Activated T-helper 1 cell treated with anti-CD3 and anti-CD28 coated beads, Interleukin-2, amount 50 U/mL, for 16 hours (primary cell): ENCODE measurements around the gene TTC31.
"Not testable (repeated sequence)": the region's sequence is repeated elsewhere in the genome, so short reads cannot be mapped to it uniquely, and the experiment has no call there.

Experiments used
- DNase-seq, 2 donors: peaks; one replicate each; pipeline ENCODE4 v3.0.0-alpha.2; 2020; ENCODE audit warnings: low read depth in 1 of 2, low spot score in 1 of 2

Gene TTC31

GRCh38 chr2:74457129-74457548 lies 25.7 kb upstream of the TTC31 start:
- DNase-seq, result no peak

GRCh38 chr2:74457549-74458131 lies 25.2 kb upstream of the TTC31 start:
- peak; percentile 61 to 71 for DNase-seq

- peak; percentile 96 to 97 for DNase-seq
Measured at GRCh38 chr2:74458132-74458937, 24.5 kb upstream of the TTC31 start, which contains the start of gene WBP1. TSS of gene WBP1 (plus strand) at chr2:74458438. CDS start at chr2:74458603, 165 bp downstream.

- DNase-seq, result no peak
Measured at GRCh38 chr2:74458938-74459363, 23.9 kb upstream of the TTC31 start.

GRCh38 chr2:74459503-74460118 lies 23.3 kb upstream of the TTC31 start:
- DNase-seq, result not testable (repeated sequence)

- not testable (repeated sequence) for DNase-seq
Measured at GRCh38 chr2:74460187-74460586, 22.7 kb upstream of the TTC31 start.

GRCh38 chr2:74461187-74462053 lies 21.5 kb upstream of the TTC31 start:
- no peak for DNase-seq

GRCh38 chr2:74462054-74462785 lies 20.7 kb upstream of the TTC31 start:
- no peak for DNase-seq

- DNase-seq, result no peak
Measured at GRCh38 chr2:74462786-74463105, 20.1 kb upstream of the TTC31 start.

GRCh38 chr2:74464406-74464805 lies 18.5 kb upstream of the TTC31 start:
- no peak for DNase-seq

GRCh38 chr2:74470742-74471141 lies 12.1 kb upstream of the TTC31 start:
- DNase-seq, result not testable (repeated sequence)

GRCh38 chr2:74471332-74472065 lies 11.4 kb upstream of the TTC31 start:
- no peak for DNase-seq

- peak; percentile 93 to 96 for DNase-seq
Measured at GRCh38 chr2:74472086-74472944, 10.6 kb upstream of the TTC31 start, which contains the start of gene MRPL53. TSS of gene MRPL53 (minus strand) at chr2:74472680. CDS start at chr2:74472660, 20 bp downstream.

- no peak for DNase-seq
Measured at GRCh38 chr2:74472945-74473258, 10.0 kb upstream of the TTC31 start.

- no peak for DNase-seq
Measured at GRCh38 chr2:74474481-74474880, 8.4 kb upstream of the TTC31 start.

GRCh38 chr2:74474899-74475298 lies 8.0 kb upstream of the TTC31 start:
- DNase-seq, result no peak

- DNase-seq, result no peak
Measured at GRCh38 chr2:74481431-74481830, 1.4 kb upstream of the TTC31 start.

GRCh38 chr2:74481961-74482800 lies 700 bp upstream of the TTC31 start:
- DNase-seq, result no peak
